HG03457 (cell line): Measurements from ENCODE around the gene ODAD2.
"Not testable (repeated sequence)": the region's sequence is repeated elsewhere in the genome, so short reads cannot be mapped to it uniquely, and the experiment has no call there.

Source experiments
- ATAC-seq: cut with Tn5 transposase; IDR thresholded peaks from one replicate; pipeline ENCODE4 v1.9.1; 2021; ENCODE audit warnings: moderate number of reproducible peaks; ENCODE audit not compliant: unreplicated experiment

ODAD2 gene

GRCh38 chr10:27998954-27999275, at the start of gene ODAD2:
ODAD2 (minus strand) TSS chr10:27999079; CDS start chr10:27995142, 3,937 bp downstream.
- ATAC-seq = no peak

- ATAC-seq = no peak
These were observed 48.2 kb upstream of the ODAD2 start for GRCh38 chr10:28047061-28047460.

- no peak for ATAC-seq
These were observed 47.7 kb upstream of the ODAD2 start for GRCh38 chr10:28046579-28046978.

GRCh38 chr10:28043941-28044340, 45.1 kb upstream of the ODAD2 start:
- no peak for ATAC-seq

GRCh38 chr10:28036587-28036986, 37.7 kb upstream of the ODAD2 start:
- ATAC-seq = no peak

- ATAC-seq = no peak
These were observed 22.4 kb upstream of the ODAD2 start for GRCh38 chr10:28020993-28021982.

- no peak for ATAC-seq
These were observed 21.4 kb upstream of the ODAD2 start for GRCh38 chr10:28020080-28020860.

- ATAC-seq = no peak
These were observed 15.8 kb upstream of the ODAD2 start for GRCh38 chr10:28014651-28015050.

GRCh38 chr10:28012990-28013515, 14.2 kb upstream of the ODAD2 start:
- ATAC-seq = no peak

GRCh38 chr10:28010821-28011220, 11.9 kb upstream of the ODAD2 start:
- no peak for ATAC-seq

GRCh38 chr10:28008054-28008453, 9.2 kb upstream of the ODAD2 start:
- ATAC-seq = no peak

GRCh38 chr10:28001353-28001752, 2.5 kb upstream of the ODAD2 start:
- ATAC-seq = no peak

GRCh38 chr10:27998178-27998953, 513 bp downstream of the ODAD2 start:
- no peak for ATAC-seq

- no peak for ATAC-seq
These were observed 1.1 kb downstream of the ODAD2 start for GRCh38 chr10:27997865-27998177.

GRCh38 chr10:27995311-27995710, 3.6 kb downstream of the ODAD2 start:
- no peak for ATAC-seq

GRCh38 chr10:27989357-27989756, 9.5 kb downstream of the ODAD2 start:
- not testable (repeated sequence) for ATAC-seq

GRCh38 chr10:27986821-27987220, 12.1 kb downstream of the ODAD2 start:
- ATAC-seq = no peak

- ATAC-seq = no peak
These were observed 15.9 kb downstream of the ODAD2 start for GRCh38 chr10:27982875-27983543.

GRCh38 chr10:27981744-27982143, 17.1 kb downstream of the ODAD2 start:
- ATAC-seq = no peak

- not testable (repeated sequence) for ATAC-seq
These were observed 28.1 kb downstream of the ODAD2 start for GRCh38 chr10:27970795-27971194.
